ENCODE data around the gene OR51M1. TPM values are rescaled to one million over a fixed set of nuclear protein-coding genes. Genes with fewer than 3 reads are reported as not detected.

The OR51M1 gene
- total RNA-seq, 4 donors from 2014 or later = not detected

DNA sequence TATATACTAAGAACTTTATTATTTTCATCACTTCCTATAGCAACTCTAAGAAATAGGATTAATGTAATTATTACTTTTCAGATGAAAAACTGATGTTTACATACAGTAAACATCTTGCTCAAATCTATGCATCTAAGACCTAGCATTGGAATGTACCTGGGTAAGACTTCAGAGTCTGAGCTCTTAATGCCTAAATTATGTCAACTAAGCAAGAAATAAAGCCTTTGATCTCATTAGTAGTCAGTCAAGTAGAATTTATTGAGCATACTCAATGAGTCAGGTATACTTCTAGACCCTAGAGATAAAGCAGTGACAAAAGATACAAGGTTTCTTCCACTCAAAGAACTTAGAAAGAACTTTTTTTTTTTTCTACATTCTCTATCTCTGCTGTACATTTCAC is 21.6 kb downstream of the OR51M1 start:
- TF ChIP-seq, protein P1, sequence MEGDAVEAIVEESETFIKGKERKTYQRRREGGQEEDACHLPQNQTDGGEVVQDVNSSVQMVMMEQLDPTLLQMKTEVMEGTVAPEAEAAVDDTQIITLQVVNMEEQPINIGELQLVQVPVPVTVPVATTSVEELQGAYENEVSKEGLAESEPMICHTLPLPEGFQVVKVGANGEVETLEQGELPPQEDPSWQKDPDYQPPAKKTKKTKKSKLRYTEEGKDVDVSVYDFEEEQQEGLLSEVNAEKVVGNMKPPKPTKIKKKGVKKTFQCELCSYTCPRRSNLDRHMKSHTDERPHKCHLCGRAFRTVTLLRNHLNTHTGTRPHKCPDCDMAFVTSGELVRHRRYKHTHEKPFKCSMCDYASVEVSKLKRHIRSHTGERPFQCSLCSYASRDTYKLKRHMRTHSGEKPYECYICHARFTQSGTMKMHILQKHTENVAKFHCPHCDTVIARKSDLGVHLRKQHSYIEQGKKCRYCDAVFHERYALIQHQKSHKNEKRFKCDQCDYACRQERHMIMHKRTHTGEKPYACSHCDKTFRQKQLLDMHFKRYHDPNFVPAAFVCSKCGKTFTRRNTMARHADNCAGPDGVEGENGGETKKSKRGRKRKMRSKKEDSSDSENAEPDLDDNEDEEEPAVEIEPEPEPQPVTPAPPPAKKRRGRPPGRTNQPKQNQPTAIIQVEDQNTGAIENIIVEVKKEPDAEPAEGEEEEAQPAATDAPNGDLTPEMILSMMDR (IDR thresholded peaks at IDR 0.05 in 4 of 5, conservative IDR thresholded peaks at IDR 0.05 in 1 of 5) = no peak
- TF ChIP-seq POLR2A (IDR thresholded peaks at IDR 0.05) = no peak
- ATAC-seq = no peak
- Histone ChIP-seq H3K36me3 (no peaks in the 10 kb centered on the region), H3K4me1 (no peaks in the 10 kb centered on the region), H3K9me3 (no peaks in the 10 kb centered on the region), H3K27me3 (no peaks in the 10 kb centered on the region), H3K4me3 (no peak overlapping the region), H3K27ac (no peak overlapping the region)
- in situ Hi-C loops (cut with MboI; ENCODE audit: low sequenced_read_pairs in 4 of 4) (no loop called here), intact Hi-C loops (cut with DNase I; ENCODE audit: low total_unique reads) (no loop called here)
- DNase-seq = no peak

DNA sequence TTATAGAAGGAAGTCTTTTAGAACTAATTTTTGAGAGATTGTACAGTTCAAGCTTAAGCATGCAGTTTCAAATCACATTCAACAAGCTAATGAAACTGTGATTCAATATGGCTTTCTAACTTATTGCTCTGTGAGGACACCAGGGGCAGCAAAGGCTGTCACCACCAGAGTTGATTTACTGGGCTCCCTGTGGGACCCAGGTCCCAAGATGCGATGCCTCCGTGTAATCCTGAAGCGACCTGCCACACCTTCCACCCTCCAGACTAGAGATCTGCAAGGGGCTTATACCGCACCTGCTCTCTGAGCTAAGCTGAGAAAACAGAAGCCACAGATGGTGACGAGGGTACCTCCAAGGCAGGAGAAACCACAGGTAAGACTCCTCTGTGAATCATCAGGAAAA is 37.4 kb downstream of the OR51M1 start:
- no peaks in the 10 kb centered on the region for H3K36me3 ChIP-seq
- no peaks in the 10 kb centered on the region for H3K9me3 ChIP-seq
- no peaks in the 10 kb centered on the region for H3K27me3 ChIP-seq
- DNase-seq (no peak), ATAC-seq (no peak)
- H3K4me3 ChIP-seq = no peak overlapping the region
- no peaks in the 10 kb centered on the region for H3K4me1 ChIP-seq
- H3K27ac ChIP-seq = no peak overlapping the region
- in situ Hi-C loops (cut with MboI; ENCODE audit: low sequenced_read_pairs in 4 of 4) (no loop called here), intact Hi-C loops (cut with DNase I; ENCODE audit: low total_unique reads) (no loop called here)
- TF ChIP-seq, protein P1 (IDR thresholded peaks at IDR 0.05 in 4 of 5, conservative IDR thresholded peaks at IDR 0.05 in 1 of 5) = no peak
- TF ChIP-seq POLR2A (IDR thresholded peaks at IDR 0.05) = no peak

DNA sequence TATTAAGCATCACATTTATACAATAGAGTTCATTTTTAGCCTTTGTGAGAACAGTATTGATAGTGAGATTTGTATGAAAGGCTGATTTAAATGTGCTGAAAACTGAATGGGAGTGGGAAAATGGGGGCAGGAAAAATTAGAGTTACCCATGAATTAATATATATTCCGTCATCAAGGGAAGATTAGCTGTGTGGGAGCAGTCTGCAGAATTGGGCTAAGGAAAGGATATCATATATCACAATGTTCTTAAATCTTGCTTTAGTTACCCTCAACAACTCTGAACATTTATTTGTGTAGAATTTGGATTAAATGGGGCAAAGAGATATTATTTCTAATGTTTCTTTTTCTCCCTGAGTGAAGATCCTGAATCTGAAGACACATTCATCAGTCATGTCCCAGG is 38.2 kb downstream of the OR51M1 start, which contains the start of gene OR51Q1:
Gene OR51Q1, plus strand, starts transcription at position 301 of the 400 bp plus-strand sequence. Its CDS starts 90 bp downstream, at position 391.
- Histone ChIP-seq H3K9me3 (no peaks in the 10 kb centered on the region), H3K4me3 (no peak within 1 kb of the TSS), H3K27me3 (no peaks in the 10 kb centered on the region), H3K4me1 (no peaks in the 10 kb centered on the region), H3K36me3 (no peaks in the 10 kb centered on the region), H3K27ac (no peak within 1 kb of the TSS)
- no peak for TF ChIP-seq POLR2A (IDR thresholded peaks at IDR 0.05)
- TF ChIP-seq, protein P1 (IDR thresholded peaks at IDR 0.05 in 4 of 5, conservative IDR thresholded peaks at IDR 0.05 in 1 of 5) = no peak
- ATAC-seq = no peak
- DNase-seq = no peak
- in situ Hi-C loops (cut with MboI; ENCODE audit: low sequenced_read_pairs in 4 of 4) (no loop called here), intact Hi-C loops (cut with DNase I; ENCODE audit: low total_unique reads) (no loop called here)

DNA sequence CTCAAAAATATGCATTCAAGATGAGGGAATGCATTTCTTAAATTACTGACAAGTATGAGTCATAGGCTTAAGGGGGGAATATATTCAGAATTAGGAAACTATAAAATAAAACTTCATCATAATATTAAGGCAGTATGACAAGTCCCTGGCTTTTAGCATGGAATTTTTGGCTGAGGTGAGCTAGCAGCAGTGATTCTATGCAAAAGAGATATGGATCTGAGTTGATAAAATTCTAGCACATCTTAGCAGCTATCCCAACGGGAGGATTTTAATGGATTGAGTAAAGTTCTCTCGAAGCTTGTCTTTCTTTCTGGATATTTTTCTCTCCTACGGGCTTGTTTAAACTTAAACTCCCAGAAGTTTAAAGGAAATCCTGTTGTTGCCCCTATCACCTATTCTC is 39.5 kb downstream of the OR51M1 start:
- no peaks in the 10 kb centered on the region for H3K27me3 ChIP-seq
- H3K4me1 ChIP-seq = no peaks in the 10 kb centered on the region
- no peaks in the 10 kb centered on the region for H3K36me3 ChIP-seq
- TF ChIP-seq POLR2A (IDR thresholded peaks at IDR 0.05) = no peak
- TF ChIP-seq, protein P1 (IDR thresholded peaks at IDR 0.05 in 4 of 5, conservative IDR thresholded peaks at IDR 0.05 in 1 of 5) = no peak
- intact Hi-C loops (cut with DNase I; ENCODE audit: low total_unique reads) (no loop called here), in situ Hi-C loops (cut with MboI; ENCODE audit: low sequenced_read_pairs in 4 of 4) (no loop called here)
- DNase-seq (no peak), ATAC-seq (no peak)
- H3K4me3 ChIP-seq = no peak overlapping the region
- no peaks in the 10 kb centered on the region for H3K9me3 ChIP-seq
- H3K27ac ChIP-seq = no peak overlapping the region

DNA sequence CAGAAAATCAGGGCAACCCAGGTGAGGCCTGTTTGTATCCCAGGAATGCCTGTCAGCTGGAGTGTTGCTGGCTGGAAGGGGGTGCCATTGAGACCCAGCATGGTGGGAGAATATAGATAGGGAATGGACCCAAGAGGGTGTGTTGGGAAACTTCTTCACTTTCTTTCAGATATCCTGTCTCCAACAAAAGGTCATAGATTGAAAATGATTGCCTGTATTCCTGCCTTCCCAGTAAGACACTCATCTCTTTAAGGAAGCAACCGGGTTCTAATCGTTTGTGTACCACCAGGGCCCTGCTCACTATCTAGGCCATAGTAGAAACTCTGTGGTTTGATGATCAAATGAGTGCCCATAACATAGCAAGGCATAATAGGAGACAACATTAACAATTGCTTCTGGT is 57.8 kb downstream of the OR51M1 start, which contains the start of gene OR51I1:
Gene OR51I1, minus strand, starts transcription at position 101 of the 400 bp plus-strand sequence. Its CDS starts 0 bp downstream, at position 101.
- DNase-seq = no peak
- H3K4me3 ChIP-seq = no peak within 1 kb of the TSS
- in situ Hi-C loops (cut with MboI; ENCODE audit: low sequenced_read_pairs in 4 of 4) = no loop called here
- intact Hi-C loops (cut with DNase I; ENCODE audit: low total_unique reads) = no loop called here
- ATAC-seq = no peak
- no peaks in the 10 kb centered on the region for H3K4me1 ChIP-seq
- no peaks in the 10 kb centered on the region for H3K27me3 ChIP-seq
- H3K27ac ChIP-seq = no peak within 1 kb of the TSS
- H3K9me3 ChIP-seq = no peaks in the 10 kb centered on the region
- no peaks in the 10 kb centered on the region for H3K36me3 ChIP-seq
- TF ChIP-seq, protein P1 (IDR thresholded peaks at IDR 0.05 in 4 of 5, conservative IDR thresholded peaks at IDR 0.05 in 1 of 5) = no peak
- TF ChIP-seq POLR2A (IDR thresholded peaks at IDR 0.05) = no peak
